GM12874 (cell line): Measurements from ENCODE around the gene SERINC4.
A peak's percentile ranks its signal among the peaks of the same experiment; 100 is the strongest.

Experiments used
- CTCF ChIP-seq: IDR thresholded peaks from 2 replicates; pipeline ENCODE4 v1.5.1; 2011; ENCODE audit warnings: low read depth, mild to moderate bottlenecking, control low read depth, low read length, moderate library complexity; ENCODE audit not compliant: insufficient read depth

Gene SERINC4

DNA sequence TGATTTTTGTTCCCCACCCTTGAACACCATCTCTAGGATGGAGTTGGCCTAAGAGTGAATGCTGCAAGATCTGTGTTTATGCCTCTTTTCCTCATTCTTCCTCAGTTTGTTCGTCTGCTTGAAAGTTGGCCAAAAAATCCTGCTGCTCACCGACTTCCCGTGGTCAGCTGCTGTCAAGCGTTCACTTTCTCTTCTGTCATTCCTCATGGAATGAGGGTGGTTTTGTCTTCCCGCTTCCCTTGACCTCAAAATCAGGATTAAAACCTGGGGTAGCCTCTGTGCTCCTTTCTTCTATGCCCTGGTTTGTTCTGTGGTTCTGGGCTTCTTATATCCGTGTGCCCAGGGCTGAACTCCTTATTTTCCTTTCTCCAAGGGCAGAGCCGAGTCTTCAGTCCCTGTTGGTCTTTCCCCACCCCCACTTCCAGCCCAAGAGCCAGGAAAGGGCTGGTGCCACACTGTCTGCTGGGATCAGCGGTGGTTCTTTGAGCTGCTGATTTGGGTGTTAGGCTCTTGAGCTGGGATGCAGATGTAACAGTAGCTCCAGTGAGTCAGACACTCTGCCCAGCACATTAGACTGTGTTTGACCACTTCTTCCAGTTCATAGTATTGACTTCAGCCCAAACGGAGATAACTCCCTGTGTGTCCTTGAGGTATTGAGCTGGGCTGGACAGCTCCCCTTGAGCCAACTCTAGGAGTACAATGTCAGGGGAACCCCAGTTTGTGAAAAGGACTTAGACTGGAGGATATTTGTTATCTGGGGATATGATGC lies 5.6 kb downstream of the SERINC4 start:
- TF ChIP-seq CTCF: no peak

GRCh38 chr15:43793647-43794046 lies 6.4 kb downstream of the SERINC4 start:
- TF ChIP-seq CTCF: no peak

GRCh38 chr15:43792761-43793476 lies 7.1 kb downstream of the SERINC4 start:
- no peak for TF ChIP-seq CTCF

GRCh38 chr15:43791993-43792760 lies 7.8 kb downstream of the SERINC4 start, which contains the start of gene SERF2:
TSS of gene SERF2 (plus strand) at chr15:43792320. CDS start at chr15:43792377, 57 bp downstream.
- TF ChIP-seq CTCF: no peak

DNA sequence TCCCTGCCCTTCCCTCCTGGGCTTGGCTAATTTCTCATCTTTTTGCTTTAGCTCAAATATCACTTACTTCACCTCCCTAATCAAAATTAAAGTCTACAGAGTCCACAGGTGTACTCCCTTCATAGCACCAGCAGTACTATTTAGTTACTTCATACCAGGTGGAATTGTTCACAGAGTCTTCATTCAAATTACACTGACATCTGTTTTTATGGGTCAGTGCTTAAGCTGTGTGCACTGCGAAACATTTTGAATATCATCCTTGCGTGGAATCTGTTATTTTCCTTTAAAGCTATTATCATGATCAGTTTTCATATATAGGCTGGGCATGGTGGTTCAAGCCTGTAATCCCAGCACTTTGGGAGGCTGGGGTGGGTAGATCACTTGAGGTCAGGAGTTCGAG lies 10.6 kb downstream of the SERINC4 start:
- TF ChIP-seq CTCF: no peak

- no peak for TF ChIP-seq CTCF
These were observed 21.0 kb downstream of the SERINC4 start for GRCh38 chr15:43779016-43779415.

- TF ChIP-seq CTCF: peak; percentile 92
These were observed 22.6 kb downstream of the SERINC4 start for GRCh38 chr15:43777267-43777914.
